K562 (cell line): ENCODE results near the gene ARHGEF25. TPM values are rescaled to one million over a fixed set of nuclear protein-coding genes. Genes with fewer than 3 reads are reported as not detected.
A peak's percentile ranks its signal among the peaks of the same experiment; 100 is the strongest.

ENCODE experiments used
- ATF7 ChIP-seq: fragments of 450-650 bp; IDR thresholded peaks from 2 replicates; pipeline ENCODE4 v1.7.1; 2014; ENCODE audit warnings: mild to moderate bottlenecking, moderate library complexity
- CBX3 ChIP-seq, 2 experiments: IDR thresholded peaks; 1 replicate in 1 of 2; 2 replicates in 1 of 2; pipeline ENCODE4 v1.6.1; 2012; ENCODE audit warnings: inconsistent platforms in 2 of 2, low read length in 2 of 2, borderline replicate concordance in 1 of 2, control low read depth in 1 of 2
- ELF2 ChIP-seq: fragments of 250-450 bp; sonication (Bioruptor Pico); IDR thresholded peaks from 2 replicates; pipeline ENCODE4 v1.5.0; 2021; ENCODE audit warnings: mild to moderate bottlenecking
- HDAC2 ChIP-seq: fragments of 450-650 bp; IDR thresholded peaks from 2 replicates; pipeline ENCODE4 v1.6.1; 2016; ENCODE audit warnings: mild to moderate bottlenecking
- MAZ ChIP-seq, 2 experiments: fragments of 450-650 bp in 1 of 2; sonication (generic) in 1 of 2; formaldehyde crosslinking; IDR thresholded peaks in 1 of 2; conservative IDR thresholded peaks in 1 of 2; 2 replicates each; pipeline versions ENCODE4 v1.4.0 to v1.5.0; 2020; ENCODE audit warnings: mild to moderate bottlenecking in 1 of 2, missing genetic modification reagents in 1 of 2
- MITF ChIP-seq: IDR thresholded peaks from 2 replicates; pipeline ENCODE4 v1.6.1; 2014; ENCODE audit warnings: antibody characterized with exemption
- NEUROD1 ChIP-seq: fragments of 150-350 bp; IDR thresholded peaks from 2 replicates; pipeline ENCODE4 v1.6.1; 2014; ENCODE audit warnings: borderline replicate concordance, low read length, low read depth; ENCODE audit not compliant: partially characterized antibody
- NR2C1 ChIP-seq, 2 experiments: fragments of 450-650 bp; IDR thresholded peaks; 2 replicates each; pipeline ENCODE4 v1.6.1; 2017; ENCODE audit warnings: mild to moderate bottlenecking in 2 of 2, antibody characterized with exemption in 1 of 2, inconsistent platforms in 1 of 2, missing compliant biosample characterization in 1 of 2, missing genetic modification characterization in 1 of 2
- RBFOX2 ChIP-seq: fragments of 200-400 bp; formaldehyde crosslinking; IDR thresholded peaks from 2 replicates; pipeline ENCODE4 v1.6.1; 2017; ENCODE audit warnings: low read depth, mild to moderate bottlenecking, low read length, moderate library complexity
- RFX1 ChIP-seq: fragments of 450-650 bp; IDR thresholded peaks from 2 replicates; pipeline ENCODE4 v1.6.1; 2016; ENCODE audit warnings: mild to moderate bottlenecking, moderate library complexity
- USF1 ChIP-seq: sonication (generic); formaldehyde crosslinking; IDR thresholded peaks from 2 replicates; pipeline ENCODE4 v1.9.0; 2022; ENCODE audit warnings: mild to moderate bottlenecking, missing genetic modification reagents
- ZNF197 ChIP-seq: fragments of 200-800 bp; sonication (Bioruptor generic); IDR thresholded peaks from 2 replicates; pipeline ENCODE4 v1.6.1; 2016; ENCODE audit warnings: low read depth, missing genetic modification characterization, missing compliant biosample characterization
- polyA plus RNA-seq, 8 experiments: library from polyadenylated mRNA; depleted of rRNA in 4 of 8; stranded (reverse) in 5 of 8; unstranded in 3 of 8; fragments of >200 nt; fragmentation: Nextera tagmentation in 2 of 8; fragmentation: Illumina TruSeq in 1 of 8; extraction: Ambion mirVana in 2 of 8; extraction: Trizol in 1 of 8; gene quantifications; 2 replicates each; pipeline versions ENCODE4 v1.2.1 to v1.2.3, GENCODE V29; 2011 to 2014; ENCODE audit warnings: inconsistent platforms in 1 of 8, missing spikeins in 1 of 8
- total RNA-seq, 7 experiments: library from RNA; depleted of rRNA in 6 of 7; stranded (reverse); fragments of >200 nt in 6 of 7; fragmentation: Illumina TruSeq in 2 of 7; extraction: Trizol in 2 of 7; gene quantifications; 2 replicates each; pipeline versions ENCODE4 v1.2.1 to v1.2.3, GENCODE V29; 2011 to 2021; ENCODE audit warnings: low replicate concordance in 1 of 7
- TF ChIP-seq, protein P1 (sequence below): fragments of 200-800 bp; sonication (Bioruptor generic); IDR thresholded peaks from 2 replicates; pipeline ENCODE4 v1.6.1; 2016; ENCODE audit warnings: missing genetic modification characterization, missing compliant biosample characterization
- TF ChIP-seq, protein P2 (sequence below), 2 experiments: fragments of 450-650 bp; conservative IDR thresholded peaks; 2 replicates each; pipeline ENCODE4 v1.6.1; 2017; ENCODE audit warnings: mild to moderate bottlenecking in 2 of 2, moderate library complexity in 2 of 2
- TF ChIP-seq, protein P3 (sequence below): IDR thresholded peaks from 3 replicates; pipeline ENCODE4 v1.6.1; 2011; ENCODE audit warnings: borderline replicate concordance, mild to moderate bottlenecking; ENCODE audit not compliant: insufficient read length, insufficient read depth

The ARHGEF25 gene
- total and polyA plus RNA-seq, 9 of the 15 experiments (the other 6 are each of a cell fraction or from before 2014, with no cell fraction given): 0.13 to 17.3 (median 11.6) TPM

GRCh38 chr12:57590864-57591781 is 20.1 kb upstream of the ARHGEF25 start, which contains the start of gene PIP4K2C (continued):
- TF ChIP-seq, protein P1, sequence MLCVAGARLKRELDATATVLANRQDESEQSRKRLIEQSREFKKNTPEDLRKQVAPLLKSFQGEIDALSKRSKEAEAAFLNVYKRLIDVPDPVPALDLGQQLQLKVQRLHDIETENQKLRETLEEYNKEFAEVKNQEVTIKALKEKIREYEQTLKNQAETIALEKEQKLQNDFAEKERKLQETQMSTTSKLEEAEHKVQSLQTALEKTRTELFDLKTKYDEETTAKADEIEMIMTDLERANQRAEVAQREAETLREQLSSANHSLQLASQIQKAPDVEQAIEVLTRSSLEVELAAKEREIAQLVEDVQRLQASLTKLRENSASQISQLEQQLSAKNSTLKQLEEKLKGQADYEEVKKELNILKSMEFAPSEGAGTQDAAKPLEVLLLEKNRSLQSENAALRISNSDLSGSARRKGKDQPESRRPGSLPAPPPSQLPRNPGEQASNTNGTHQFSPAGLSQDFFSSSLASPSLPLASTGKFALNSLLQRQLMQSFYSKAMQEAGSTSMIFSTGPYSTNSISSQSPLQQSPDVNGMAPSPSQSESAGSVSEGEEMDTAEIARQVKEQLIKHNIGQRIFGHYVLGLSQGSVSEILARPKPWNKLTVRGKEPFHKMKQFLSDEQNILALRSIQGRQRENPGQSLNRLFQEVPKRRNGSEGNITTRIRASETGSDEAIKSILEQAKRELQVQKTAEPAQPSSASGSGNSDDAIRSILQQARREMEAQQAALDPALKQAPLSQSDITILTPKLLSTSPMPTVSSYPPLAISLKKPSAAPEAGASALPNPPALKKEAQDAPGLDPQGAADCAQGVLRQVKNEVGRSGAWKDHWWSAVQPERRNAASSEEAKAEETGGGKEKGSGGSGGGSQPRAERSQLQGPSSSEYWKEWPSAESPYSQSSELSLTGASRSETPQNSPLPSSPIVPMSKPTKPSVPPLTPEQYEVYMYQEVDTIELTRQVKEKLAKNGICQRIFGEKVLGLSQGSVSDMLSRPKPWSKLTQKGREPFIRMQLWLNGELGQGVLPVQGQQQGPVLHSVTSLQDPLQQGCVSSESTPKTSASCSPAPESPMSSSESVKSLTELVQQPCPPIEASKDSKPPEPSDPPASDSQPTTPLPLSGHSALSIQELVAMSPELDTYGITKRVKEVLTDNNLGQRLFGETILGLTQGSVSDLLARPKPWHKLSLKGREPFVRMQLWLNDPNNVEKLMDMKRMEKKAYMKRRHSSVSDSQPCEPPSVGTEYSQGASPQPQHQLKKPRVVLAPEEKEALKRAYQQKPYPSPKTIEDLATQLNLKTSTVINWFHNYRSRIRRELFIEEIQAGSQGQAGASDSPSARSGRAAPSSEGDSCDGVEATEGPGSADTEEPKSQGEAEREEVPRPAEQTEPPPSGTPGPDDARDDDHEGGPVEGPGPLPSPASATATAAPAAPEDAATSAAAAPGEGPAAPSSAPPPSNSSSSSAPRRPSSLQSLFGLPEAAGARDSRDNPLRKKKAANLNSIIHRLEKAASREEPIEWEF (CRISPR knock-in tag): no peak
- TF ChIP-seq NR2C1 (IDR thresholded peaks at IDR 0.05): peak; percentile 19; the same call in 1 of the 2 replicates
- no peak for TF ChIP-seq NR2C1 (tag; IDR thresholded peaks at IDR 0.05)
- TF ChIP-seq ATF7: peak; percentile 51; the same call in 1 of the 2 replicates
- TF ChIP-seq, protein P2, sequence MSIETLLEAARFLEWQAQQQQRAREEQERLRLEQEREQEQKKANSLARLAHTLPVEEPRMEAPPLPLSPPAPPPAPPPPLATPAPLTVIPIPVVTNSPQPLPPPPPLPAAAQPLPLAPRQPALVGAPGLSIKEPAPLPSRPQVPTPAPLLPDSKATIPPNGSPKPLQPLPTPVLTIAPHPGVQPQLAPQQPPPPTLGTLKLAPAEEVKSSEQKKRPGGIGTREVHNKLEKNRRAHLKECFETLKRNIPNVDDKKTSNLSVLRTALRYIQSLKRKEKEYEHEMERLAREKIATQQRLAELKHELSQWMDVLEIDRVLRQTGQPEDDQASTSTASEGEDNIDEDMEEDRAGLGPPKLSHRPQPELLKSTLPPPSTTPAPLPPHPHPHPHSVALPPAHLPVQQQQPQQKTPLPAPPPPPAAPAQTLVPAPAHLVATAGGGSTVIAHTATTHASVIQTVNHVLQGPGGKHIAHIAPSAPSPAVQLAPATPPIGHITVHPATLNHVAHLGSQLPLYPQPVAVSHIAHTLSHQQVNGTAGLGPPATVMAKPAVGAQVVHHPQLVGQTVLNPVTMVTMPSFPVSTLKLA (conservative IDR thresholded peaks at IDR 0.05): peak; percentile 76 to 93
- TF ChIP-seq ZNF197 (CRISPR knock-in tag): no peak
- peak; percentile 88 for TF ChIP-seq RBFOX2
- TF ChIP-seq MAZ (CRISPR knock-in tag; conservative IDR thresholded peaks at IDR 0.05 in 1 of 2, IDR thresholded peaks at IDR 0.05 in 1 of 2): peak; percentile 48 to 78; a peak in 3 of 4 replicates
- TF ChIP-seq, protein P3, sequence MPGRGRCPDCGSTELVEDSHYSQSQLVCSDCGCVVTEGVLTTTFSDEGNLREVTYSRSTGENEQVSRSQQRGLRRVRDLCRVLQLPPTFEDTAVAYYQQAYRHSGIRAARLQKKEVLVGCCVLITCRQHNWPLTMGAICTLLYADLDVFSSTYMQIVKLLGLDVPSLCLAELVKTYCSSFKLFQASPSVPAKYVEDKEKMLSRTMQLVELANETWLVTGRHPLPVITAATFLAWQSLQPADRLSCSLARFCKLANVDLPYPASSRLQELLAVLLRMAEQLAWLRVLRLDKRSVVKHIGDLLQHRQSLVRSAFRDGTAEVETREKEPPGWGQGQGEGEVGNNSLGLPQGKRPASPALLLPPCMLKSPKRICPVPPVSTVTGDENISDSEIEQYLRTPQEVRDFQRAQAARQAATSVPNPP: no peak
- peak; percentile 96 for TF ChIP-seq ELF2 (CRISPR knock-in tag)
- TF ChIP-seq MITF: peak; percentile 69; the same call in 1 of the 2 replicates
- TF ChIP-seq RFX1: no peak
- TF ChIP-seq CBX3 (IDR thresholded peaks at IDR 0.05; ENCODE audit: borderline replicate concordance in 1 of 2, low read length in 2 of 2): peak in 1 of 2 experiments; percentile 17; a peak in 1 of 3 replicates
- peak; percentile 16 for TF ChIP-seq NEUROD1
- TF ChIP-seq USF1: peak; percentile 95
- peak; percentile 82 for TF ChIP-seq HDAC2
